Stomach (tissue), 9 donors: Measurements from ENCODE around the gene LRRTM4. TPM values are rescaled to one million over a fixed set of nuclear protein-coding genes. Genes with fewer than 3 reads are reported as not detected.
"Not testable (repeated sequence)": the region's sequence is repeated elsewhere in the genome, so short reads cannot be mapped to it uniquely, and the experiment has no call there.

Source experiments
- DNase-seq, 2 donors: peaks; one replicate each; pipeline versions ENCODE4 v3.0.0 to v3.0.0-alpha.2; 2013 to 2019
- H3K27ac ChIP-seq, 5 donors: fragments of 200-600 bp in 4 of 5; sonication (generic) in 4 of 5; one replicate each; pipeline ENCODE4 v1.5.1; 2013 to 2019; ENCODE audit warnings: mild to moderate bottlenecking in 1 of 5, moderate library complexity in 1 of 5
- H3K27me3 ChIP-seq, 3 donors: fragments of 200-600 bp; sonication (generic); one replicate each; pipeline ENCODE4 v1.5.1; 2017 to 2019; ENCODE audit warnings: mixed run types in 1 of 3
- H3K36me3 ChIP-seq, 4 donors: fragments of 200-600 bp; sonication (generic); 1 replicate in 3 of 4; 2 replicates in 1 of 4; pipeline ENCODE4 v1.5.1; 2016 to 2019
- H3K4me1 ChIP-seq, 4 donors: fragments of 200-600 bp; sonication (generic); one replicate each; pipeline ENCODE4 v1.5.1; 2016 to 2019
- H3K4me3 ChIP-seq, 4 donors: fragments of 200-600 bp; sonication (generic) in 3 of 4; one replicate each; pipeline ENCODE4 v1.5.1; 2016 to 2019; ENCODE audit warnings: mild to moderate bottlenecking in 1 of 4
- H3K9me3 ChIP-seq, 4 donors: fragments of 200-600 bp; sonication (generic); one replicate each; pipeline ENCODE4 v1.5.1; 2016 to 2019
- CTCF ChIP-seq, 7 experiments: fragments of 450-650 bp in 4 of 7; fragments of 200-600 bp in 3 of 7; sonication (generic) in 3 of 7; IDR thresholded peaks; one replicate each; pipeline ENCODE4 v1.5.1; 2016 to 2019; ENCODE audit warnings: antibody characterized with exemption in 7 of 7, control low read depth in 2 of 7, mild to moderate bottlenecking in 1 of 7
- EP300 ChIP-seq: sonication (generic); formaldehyde crosslinking; IDR thresholded peaks from one replicate; pipeline ENCODE4 v1.6.1; 2017; ENCODE audit warnings: antibody characterized with exemption
- POLR2A ChIP-seq, 4 donors: fragments of 450-650 bp; IDR thresholded peaks; one replicate each; pipeline ENCODE4 v1.6.1; 2016; ENCODE audit warnings: antibody characterized with exemption in 4 of 4, control low read depth in 2 of 4, mild to moderate bottlenecking in 1 of 4, moderate library complexity in 1 of 4
- POLR2AphosphoS5 ChIP-seq, 3 donors: sonication (generic); formaldehyde crosslinking; IDR thresholded peaks; one replicate each; pipeline ENCODE4 v1.6.1; 2016; ENCODE audit warnings: antibody characterized with exemption in 3 of 3
- WGBS, 5 donors: extraction: QIAGEN DNeasy Blood & Tissue Kit in 3 of 5; methylation state at CpG; one replicate each; pipeline versions ENCODE4 v1.1.5 to v1.1.7; 2013 to 2018; 5-methylcytosine and 5-hydroxymethylcytosine counted together
- intact Hi-C: fragments of 100-400 bp; cut with DNase I; formaldehyde crosslinking; loops from one replicate; pipeline ENCODE4 v1.15.1; 2023; ENCODE audit warnings: low total_unique reads
- polyA plus RNA-seq, 3 donors: library from polyadenylated mRNA; stranded (reverse); fragments of 200-250 nt; gene quantifications; one replicate each; pipeline ENCODE4 v1.2.3, GENCODE V29; 2013
- total RNA-seq, 5 donors: library from RNA; depleted of rRNA; stranded (reverse); fragments of >200 nt; gene quantifications; one replicate each; pipeline versions ENCODE4 v1.1.0 to v1.2.3, GENCODE V29; 2014 to 2016
- donor health status: healthy with polysubstance abuse.
- donor health status: Bipolar disorder and iron deficiency.
- donor health status: healthy.

LRRTM4 gene
- total and polyA plus RNA-seq, 8 donors, result 0.13 to 2.2 (median 0.19) TPM; not detected in 5

- DNase-seq, result no peak
- no peak for TF ChIP-seq POLR2A (IDR thresholded peaks at IDR 0.05)
- no peak for TF ChIP-seq POLR2AphosphoS5 (IDR thresholded peaks at IDR 0.05)
- TF ChIP-seq CTCF (IDR thresholded peaks at IDR 0.05), result no peak
- TF ChIP-seq EP300, result no peak
- Histone ChIP-seq H3K9me3 (peaks cover 0 to 7% (median 5%) of the 10 kb centered on the region in 4 donors), H3K4me1 (no peaks in the 10 kb centered on the region), H3K27me3 (no peaks in the 10 kb centered on the region), H3K27ac (no peak overlapping the region), H3K4me3 (no peak overlapping the region), H3K36me3 (no peaks in the 10 kb centered on the region)
- intact Hi-C loops, result no loop called here
- WGBS, 5 donors, result 57 to 85% (median 71%) methylated on average over 1 of the region's 1 CpG
These were observed 372.6 kb downstream of the LRRTM4 start for GRCh38 chr2:77149565-77149964.

- 68 to 79% (median 74%) methylated on average over 2 of the region's 2 CpGs for WGBS, 5 donors
- Histone ChIP-seq H3K4me3 (no peak overlapping the region), H3K36me3 (no peaks in the 10 kb centered on the region), H3K4me1 (no peaks in the 10 kb centered on the region), H3K27ac (no peak overlapping the region), H3K27me3 (no peaks in the 10 kb centered on the region), H3K9me3 (peaks cover 0 to 7% (median 5%) of the 10 kb centered on the region in 4 donors)
- TF ChIP-seq CTCF (IDR thresholded peaks at IDR 0.05) (no peak), POLR2AphosphoS5 (IDR thresholded peaks at IDR 0.05) (no peak), EP300 (no peak), POLR2A (IDR thresholded peaks at IDR 0.05) (no peak)
- intact Hi-C loops, result no loop called here
- DNase-seq, result no peak
These were observed 375.0 kb downstream of the LRRTM4 start for GRCh38 chr2:77147153-77147552.

- no peaks in the 10 kb centered on the region for H3K4me1 ChIP-seq
- no peak overlapping the region for H3K27ac ChIP-seq
- peaks cover 0 to 6% (median 5%) of the 10 kb centered on the region in 4 donors for H3K9me3 ChIP-seq
- intact Hi-C loops, result no loop called here
- H3K4me3 ChIP-seq, result no peak overlapping the region
- H3K27me3 ChIP-seq, result no peaks in the 10 kb centered on the region
- no peak for TF ChIP-seq CTCF (IDR thresholded peaks at IDR 0.05)
- TF ChIP-seq POLR2AphosphoS5 (IDR thresholded peaks at IDR 0.05), result no peak
- no peak for TF ChIP-seq POLR2A (IDR thresholded peaks at IDR 0.05)
- no peak for TF ChIP-seq EP300
- no peaks in the 10 kb centered on the region for H3K36me3 ChIP-seq
- DNase-seq, result no peak
These were observed 377.4 kb downstream of the LRRTM4 start for GRCh38 chr2:77144772-77145171.

- WGBS, 5 donors, result 83 to 93% (median 90%) methylated on average over 3 of the region's 3 CpGs
- Histone ChIP-seq H3K4me3 (no peak overlapping the region), H3K36me3 (no peaks in the 10 kb centered on the region), H3K4me1 (no peaks in the 10 kb centered on the region), H3K27ac (no peak overlapping the region), H3K27me3 (no peaks in the 10 kb centered on the region), H3K9me3 (peaks cover 0 to 4% (median 0%) of the 10 kb centered on the region in 4 donors)
- DNase-seq, result no peak
- TF ChIP-seq POLR2A (IDR thresholded peaks at IDR 0.05) (no peak), EP300 (no peak), CTCF (IDR thresholded peaks at IDR 0.05) (no peak), POLR2AphosphoS5 (IDR thresholded peaks at IDR 0.05) (no peak)
- intact Hi-C loops, result no loop called here
These were observed 380.0 kb downstream of the LRRTM4 start for GRCh38 chr2:77142141-77142540.

DNA sequence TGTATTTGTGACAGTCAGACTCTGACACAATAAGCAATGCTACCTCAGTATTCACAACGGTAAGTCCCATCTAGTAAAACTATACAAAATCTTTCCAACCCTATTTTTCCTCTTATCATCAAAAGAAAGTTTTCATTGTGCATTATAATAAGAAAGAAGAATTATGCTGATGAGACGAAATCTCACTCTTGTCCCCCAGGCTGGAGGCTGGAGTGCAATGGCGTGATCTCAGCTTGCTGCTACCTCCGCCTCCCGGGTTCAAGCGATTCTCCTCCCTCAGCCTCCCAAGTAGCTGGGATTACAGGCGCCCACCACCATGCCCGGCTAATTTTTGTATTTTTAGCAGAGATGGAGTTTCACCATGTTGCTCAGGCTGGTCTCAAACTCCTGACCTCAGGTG, 393.7 kb downstream of the LRRTM4 start:
- WGBS, 5 donors, result 91 to 93% (median 91%) methylated on average over 8 of the region's 8 CpGs
- H3K4me3 ChIP-seq, DNase-seq, H3K36me3 ChIP-seq, H3K4me1 ChIP-seq, H3K27ac ChIP-seq, H3K9me3 ChIP-seq, H3K27me3 ChIP-seq, intact Hi-C loops: not testable (repeated sequence)
